ENCODE measurements around the gene PGC. TPM values are rescaled to one million over a fixed set of nuclear protein-coding genes. Genes with fewer than 3 reads are reported as not detected.

The PGC gene
- total and polyA plus RNA-seq, 9 of the 15 experiments (the other 6 are each of a cell fraction or from before 2014, with no cell fraction given), result 0.17 to 0.40 TPM; not detected in 7

- TF ChIP-seq HDAC1 (IDR thresholded peaks at IDR 0.05) (0 out of 4 replicates have a peak, but pooled peaks of 1 of the 2 experiments have one; percentile 8), ZNF639 (CRISPR knock-in tag; conservative IDR thresholded peaks at IDR 0.05 in 1 of 2, IDR thresholded peaks at IDR 0.05 in 1 of 2) (no peak), ZNF830 (CRISPR knock-in tag; IDR thresholded peaks at IDR 0.05) (no peak), GTF2F1 (IDR thresholded peaks at IDR 0.05; ENCODE audit: low read depth, low read length) (no peak), PRDM10 (IDR thresholded peaks at IDR 0.05; ENCODE audit: partially characterized antibody) (no peak), LEF1 (IDR thresholded peaks at IDR 0.05) (peak; percentile 73; the same call in 1 of the 2 replicates), TCF15 (CRISPR knock-in tag; IDR thresholded peaks at IDR 0.05) (no peak), ZNF23 (CRISPR knock-in tag; IDR thresholded peaks at IDR 0.05) (no peak), HEY1 (CRISPR knock-in tag; IDR thresholded peaks at IDR 0.05; ENCODE audit: borderline replicate concordance) (no peak)
- TF ChIP-seq, protein P1, sequence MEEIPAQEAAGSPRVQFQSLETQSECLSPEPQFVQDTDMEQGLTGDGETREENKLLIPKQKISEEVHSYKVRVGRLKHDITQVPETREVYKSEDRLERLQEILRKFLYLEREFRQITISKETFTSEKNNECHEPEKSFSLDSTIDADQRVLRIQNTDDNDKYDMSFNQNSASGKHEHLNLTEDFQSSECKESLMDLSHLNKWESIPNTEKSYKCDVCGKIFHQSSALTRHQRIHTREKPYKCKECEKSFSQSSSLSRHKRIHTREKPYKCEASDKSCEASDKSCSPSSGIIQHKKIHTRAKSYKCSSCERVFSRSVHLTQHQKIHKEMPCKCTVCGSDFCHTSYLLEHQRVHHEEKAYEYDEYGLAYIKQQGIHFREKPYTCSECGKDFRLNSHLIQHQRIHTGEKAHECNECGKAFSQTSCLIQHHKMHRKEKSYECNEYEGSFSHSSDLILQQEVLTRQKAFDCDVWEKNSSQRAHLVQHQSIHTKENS (CRISPR knock-in tag; IDR thresholded peaks at IDR 0.05), result no peak
- TF ChIP-seq, protein P2, sequence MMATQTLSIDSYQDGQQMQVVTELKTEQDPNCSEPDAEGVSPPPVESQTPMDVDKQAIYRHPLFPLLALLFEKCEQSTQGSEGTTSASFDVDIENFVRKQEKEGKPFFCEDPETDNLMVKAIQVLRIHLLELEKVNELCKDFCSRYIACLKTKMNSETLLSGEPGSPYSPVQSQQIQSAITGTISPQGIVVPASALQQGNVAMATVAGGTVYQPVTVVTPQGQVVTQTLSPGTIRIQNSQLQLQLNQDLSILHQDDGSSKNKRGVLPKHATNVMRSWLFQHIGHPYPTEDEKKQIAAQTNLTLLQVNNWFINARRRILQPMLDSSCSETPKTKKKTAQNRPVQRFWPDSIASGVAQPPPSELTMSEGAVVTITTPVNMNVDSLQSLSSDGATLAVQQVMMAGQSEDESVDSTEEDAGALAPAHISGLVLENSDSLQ (IDR thresholded peaks at IDR 0.05), result no peak
- TF ChIP-seq, protein P3, sequence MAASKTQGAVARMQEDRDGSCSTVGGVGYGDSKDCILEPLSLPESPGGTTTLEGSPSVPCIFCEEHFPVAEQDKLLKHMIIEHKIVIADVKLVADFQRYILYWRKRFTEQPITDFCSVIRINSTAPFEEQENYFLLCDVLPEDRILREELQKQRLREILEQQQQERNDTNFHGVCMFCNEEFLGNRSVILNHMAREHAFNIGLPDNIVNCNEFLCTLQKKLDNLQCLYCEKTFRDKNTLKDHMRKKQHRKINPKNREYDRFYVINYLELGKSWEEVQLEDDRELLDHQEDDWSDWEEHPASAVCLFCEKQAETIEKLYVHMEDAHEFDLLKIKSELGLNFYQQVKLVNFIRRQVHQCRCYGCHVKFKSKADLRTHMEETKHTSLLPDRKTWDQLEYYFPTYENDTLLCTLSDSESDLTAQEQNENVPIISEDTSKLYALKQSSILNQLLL (CRISPR knock-in tag; IDR thresholded peaks at IDR 0.05; ENCODE audit: borderline replicate concordance), result no peak
- TF ChIP-seq, protein P4, sequence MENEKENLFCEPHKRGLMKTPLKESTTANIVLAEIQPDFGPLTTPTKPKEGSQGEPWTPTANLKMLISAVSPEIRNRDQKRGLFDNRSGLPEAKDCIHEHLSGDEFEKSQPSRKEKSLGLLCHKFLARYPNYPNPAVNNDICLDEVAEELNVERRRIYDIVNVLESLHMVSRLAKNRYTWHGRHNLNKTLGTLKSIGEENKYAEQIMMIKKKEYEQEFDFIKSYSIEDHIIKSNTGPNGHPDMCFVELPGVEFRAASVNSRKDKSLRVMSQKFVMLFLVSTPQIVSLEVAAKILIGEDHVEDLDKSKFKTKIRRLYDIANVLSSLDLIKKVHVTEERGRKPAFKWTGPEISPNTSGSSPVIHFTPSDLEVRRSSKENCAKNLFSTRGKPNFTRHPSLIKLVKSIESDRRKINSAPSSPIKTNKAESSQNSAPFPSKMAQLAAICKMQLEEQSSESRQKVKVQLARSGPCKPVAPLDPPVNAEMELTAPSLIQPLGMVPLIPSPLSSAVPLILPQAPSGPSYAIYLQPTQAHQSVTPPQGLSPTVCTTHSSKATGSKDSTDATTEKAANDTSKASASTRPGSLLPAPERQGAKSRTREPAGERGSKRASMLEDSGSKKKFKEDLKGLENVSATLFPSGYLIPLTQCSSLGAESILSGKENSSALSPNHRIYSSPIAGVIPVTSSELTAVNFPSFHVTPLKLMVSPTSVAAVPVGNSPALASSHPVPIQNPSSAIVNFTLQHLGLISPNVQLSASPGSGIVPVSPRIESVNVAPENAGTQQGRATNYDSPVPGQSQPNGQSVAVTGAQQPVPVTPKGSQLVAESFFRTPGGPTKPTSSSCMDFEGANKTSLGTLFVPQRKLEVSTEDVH (IDR thresholded peaks at IDR 0.05; ENCODE audit: low read depth, partially characterized antibody), result no peak
Observed at GRCh38 chr6:41747256-41748101, at the start of gene PGC (continued).
